ENCODE measurements around the gene HEXIM2.

HEXIM2 gene

DNA sequence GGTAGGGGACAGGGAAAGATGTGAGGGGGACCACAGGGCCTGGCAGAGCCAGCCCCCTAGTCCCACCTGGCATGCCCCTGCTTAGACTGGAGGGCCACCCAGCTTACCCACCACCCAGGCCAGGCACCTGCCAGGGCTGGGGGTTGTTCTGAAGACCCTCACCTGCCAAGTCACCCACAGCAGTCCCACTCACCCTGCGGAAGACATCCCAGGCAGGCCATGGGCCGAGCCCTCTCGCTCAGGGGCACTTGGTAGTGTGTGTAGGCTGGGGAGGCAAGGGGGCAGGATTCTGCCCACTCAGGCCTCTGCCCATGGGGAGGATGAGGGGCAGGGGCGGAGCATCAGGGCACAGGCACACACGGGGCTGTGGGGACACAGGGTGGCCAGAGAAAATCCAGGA is 33.3 kb upstream of the HEXIM2 start:
- DNase-seq = no peak

DNA sequence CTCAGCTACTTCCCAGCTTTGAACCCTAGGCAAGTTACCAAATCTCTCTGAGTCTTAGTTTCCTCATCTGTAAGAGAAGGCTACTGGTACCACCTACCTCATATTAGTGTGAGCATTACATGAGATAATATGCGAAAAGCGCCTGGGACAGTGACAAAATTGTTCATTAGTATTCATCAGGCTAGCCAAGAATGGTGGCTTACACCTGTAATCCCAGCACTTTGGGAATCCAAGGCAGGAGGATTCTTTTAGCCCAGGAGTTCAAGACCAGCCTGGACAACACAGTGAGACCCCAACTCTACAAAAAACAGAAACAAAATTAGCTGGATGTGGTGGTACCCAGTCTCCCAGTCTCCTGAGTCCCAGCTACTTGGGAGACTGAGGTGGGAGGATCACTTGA is 32.7 kb upstream of the HEXIM2 start:
- DNase-seq = no peak

DNA sequence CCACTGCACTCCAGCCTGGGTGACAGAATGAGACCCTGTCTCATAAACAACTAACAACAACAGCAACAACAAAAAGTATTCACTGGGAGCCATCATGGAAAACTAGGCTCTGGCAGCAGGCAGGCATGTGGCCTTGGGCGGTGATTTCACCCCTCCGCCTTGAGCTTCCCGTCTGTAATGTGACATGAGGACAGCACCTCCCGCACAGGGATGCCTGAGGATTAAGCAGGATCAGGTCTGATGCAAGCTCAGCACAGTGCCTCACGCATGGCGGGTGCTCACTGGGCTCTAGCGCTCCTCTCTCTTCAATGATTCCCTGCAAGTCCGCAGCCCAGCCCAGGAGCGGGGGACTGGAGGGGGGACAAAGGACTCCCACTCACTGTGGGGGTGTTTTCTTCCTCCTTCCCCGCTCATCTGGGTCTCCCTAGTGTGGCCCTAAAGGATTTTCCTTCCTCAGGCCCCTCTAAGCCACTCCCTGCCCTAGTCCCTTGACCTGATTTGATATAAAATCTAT is 32.2 kb upstream of the HEXIM2 start:
- no peak for DNase-seq

DNA sequence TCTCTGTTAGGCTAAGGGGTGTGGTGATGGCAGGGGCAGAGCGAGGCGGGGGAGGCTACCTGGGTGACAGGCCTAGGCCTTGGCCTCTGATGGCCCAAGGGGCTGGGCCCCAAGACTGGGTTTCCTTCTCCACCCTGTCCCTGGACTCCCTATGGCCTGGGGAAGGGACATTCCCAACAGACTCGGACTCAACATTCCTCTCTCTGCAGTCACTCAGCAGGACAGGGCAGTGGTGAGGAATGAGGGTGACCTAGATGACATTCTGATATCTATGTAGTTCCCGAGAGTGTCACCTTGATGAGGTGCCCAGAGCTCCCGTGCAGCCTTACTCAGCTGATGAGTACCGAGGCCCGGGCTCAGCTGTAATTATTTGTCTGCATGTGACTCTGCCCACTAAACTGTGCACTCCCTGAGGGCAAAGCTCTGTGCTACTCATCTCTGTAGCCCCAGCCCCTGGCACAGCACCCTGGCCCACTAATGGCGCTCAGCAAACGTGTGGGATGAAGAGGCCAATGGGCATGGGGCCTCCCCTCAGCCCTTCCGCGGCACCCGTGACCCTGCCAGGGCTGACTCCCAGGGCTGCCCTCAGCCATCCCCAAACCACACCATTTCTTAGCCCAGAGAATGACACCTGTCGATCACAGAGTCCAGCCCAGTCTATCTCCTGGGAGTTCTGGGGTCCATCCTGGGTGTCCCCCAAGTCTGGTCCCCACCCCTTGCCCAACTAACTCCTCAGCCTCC is 31.6 kb upstream of the HEXIM2 start:
- DNase-seq = no peak

DNA sequence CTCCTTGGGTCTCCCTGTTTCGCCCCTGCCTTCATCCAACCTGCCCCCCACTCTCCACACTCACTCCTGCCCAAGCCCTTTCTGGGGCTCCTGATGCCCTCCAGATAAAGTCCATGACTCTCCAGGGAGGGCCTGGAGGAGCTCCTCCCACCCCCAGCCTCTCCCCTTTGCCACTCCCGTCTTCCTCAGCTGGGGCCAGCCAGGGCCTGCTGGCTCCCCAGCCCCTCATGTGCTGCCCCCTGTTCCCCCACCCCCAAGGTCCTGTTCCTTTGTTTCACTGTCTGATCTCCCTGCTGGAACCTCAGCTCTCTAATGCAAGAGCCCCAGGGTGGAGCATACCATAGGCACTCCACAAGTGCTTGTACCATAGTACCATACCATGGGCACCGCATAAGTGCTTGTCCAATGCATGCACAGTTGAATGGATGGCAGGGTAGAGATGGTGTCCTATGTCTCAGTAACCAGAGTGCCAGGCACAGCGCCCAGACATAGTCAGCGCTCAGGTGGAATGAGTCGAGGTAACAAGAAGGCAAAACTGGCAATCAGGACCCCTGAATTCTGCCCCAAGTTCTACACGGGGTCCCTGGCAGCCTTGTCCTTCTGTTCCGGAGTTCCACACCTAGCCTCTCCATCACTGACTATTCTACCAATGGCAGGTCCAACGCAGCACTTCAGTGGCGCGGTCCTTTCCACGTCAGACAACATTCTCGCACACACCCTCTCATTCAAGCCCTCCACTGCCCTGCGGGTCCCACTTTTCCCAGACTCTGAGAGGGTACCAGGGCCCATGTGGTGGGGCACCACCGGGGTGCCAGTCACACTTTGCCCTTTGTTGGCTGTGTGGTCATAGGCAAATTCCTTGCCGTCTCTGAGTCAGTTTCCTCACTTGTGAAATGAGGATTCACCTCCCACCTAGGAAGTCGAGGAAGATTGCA is 30.7 kb upstream of the HEXIM2 start:
- no peak for DNase-seq

DNA sequence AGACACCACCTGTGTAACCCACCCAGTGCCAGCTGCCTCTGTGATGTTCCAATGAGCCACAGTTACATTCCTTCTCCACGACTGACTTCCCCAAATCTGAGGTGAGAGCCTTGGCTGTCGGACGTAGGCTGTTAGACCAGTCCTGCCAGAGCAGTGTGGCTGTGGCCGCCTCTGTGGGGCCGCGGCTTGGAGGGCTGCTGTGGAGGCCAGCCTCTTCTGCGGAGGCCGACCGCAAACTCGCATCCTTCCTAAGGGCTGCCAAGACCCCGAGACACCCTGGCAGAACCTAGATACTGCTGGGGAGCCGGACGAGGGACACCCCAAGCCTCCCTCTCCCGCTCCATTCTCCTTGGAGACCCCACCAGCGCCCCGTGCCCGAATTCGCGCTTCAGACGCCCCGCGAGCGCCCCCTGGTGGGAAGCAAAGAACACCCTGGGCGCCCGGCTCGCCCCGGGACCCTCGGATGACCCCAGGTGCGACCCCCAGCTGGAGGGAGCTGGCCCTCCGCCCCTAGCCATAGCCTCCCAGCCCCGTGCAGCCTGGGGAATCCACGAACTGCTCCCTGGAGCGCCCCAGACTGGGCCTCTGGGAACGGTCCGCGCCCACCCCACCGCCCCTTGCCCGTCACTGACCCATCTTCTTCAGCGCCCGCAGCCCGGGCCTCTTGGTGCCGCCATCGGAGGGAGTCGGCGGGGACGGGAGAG is 29.9 kb upstream of the HEXIM2 start:
- peak; percentile 34 for DNase-seq

DNA sequence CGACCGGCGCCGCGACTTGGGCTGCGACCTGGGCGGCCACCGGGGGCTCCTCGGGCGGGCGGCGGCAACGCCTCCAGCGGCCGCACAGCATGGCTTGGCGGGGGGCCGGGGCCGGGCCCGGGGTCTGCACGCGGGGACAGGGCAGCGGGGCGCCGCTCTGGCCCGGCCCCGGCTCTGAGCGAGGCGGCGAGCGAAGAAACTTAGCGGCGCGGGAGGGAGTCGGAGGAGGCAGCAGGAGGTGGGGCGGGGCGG is 29.4 kb upstream of the HEXIM2 start, which contains the start of gene PLCD3:
TSS of gene PLCD3 (minus strand) at position 196 of the 252 bp plus-strand sequence. CDS start at position 91, 105 bp downstream.
- DNase-seq = no peak

DNA sequence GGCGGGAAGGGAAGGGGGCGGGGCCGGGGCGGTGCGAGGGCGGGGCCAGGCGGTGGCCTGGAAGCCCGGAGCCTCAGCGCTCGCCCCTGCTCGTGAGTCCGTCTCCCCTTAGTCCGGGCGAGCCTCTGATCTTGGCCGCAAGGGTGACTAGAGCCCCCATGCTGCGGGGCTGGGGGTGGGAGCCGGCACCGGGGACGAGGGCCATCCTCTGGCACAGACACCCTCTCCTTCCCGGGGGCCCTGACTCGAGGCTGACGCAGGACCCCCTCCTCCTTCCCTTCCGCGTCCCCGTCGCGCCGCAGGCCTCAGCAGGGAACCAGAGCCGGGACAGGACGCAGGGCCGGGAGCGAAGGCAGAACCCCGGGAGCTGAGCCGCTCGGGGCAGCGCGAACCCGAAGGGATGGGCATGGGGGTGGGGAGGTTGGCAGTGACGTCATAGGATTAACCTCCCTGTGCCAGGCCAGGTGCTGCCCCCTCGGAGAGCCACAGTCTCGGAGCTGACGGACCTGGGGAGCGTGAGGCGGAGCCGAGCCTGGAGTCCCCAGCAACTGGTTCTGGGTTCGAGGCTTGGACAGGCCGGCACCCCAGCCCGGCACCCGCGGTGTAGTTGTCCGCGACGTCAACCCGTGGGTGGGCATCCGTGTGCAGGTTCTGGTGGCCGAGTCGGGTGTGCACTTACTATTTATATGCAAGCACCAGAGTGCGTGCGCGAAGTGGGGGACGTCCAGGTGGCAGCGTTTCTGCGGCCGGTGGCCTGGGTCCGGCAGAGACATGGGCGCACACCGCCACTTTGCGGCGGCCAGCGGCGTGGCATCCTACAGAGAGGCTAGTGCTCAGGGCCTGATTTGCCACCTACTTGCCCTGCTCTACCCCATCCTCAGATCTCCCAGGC is 28.9 kb upstream of the HEXIM2 start:
- peak; percentile 67 for DNase-seq

DNA sequence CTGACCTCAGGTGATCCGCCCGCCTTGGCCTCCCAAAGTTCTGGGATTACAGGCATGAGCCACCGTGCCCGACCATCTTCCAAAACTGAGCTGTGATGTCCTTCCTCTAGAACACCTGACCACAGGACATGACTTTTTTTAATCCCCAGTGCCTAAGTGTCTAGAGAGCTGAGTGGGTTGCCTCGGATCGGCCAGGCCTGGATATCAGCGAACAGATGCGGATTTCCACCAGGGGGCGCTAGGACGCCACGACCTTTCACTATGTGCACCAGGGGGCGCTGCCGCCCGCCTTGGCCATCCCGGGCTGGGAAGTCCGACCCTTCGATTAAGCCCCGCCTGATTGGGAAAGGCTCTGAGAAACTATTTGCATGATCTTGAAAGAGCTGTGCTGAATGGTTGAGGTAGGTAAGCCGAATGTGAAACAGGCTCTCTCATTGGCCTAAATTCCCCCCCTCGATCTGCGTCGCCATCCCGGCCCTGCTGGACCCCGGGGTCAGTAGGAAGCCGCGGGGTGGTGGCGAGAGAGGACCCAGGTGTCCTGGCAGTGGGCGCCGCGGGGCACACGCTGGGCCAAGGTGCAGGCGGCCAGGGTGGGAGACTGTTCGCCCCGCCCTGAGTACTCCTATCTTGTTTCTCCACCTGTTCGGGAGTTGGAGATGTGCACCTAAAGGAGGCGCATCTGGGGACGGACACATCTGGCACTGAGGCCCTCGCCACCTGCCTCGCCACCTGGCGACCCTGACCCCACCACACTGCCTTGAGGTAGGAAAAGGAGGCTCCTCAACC is 26.3 kb upstream of the HEXIM2 start, which contains the start of gene ACBD4:
TSS of gene ACBD4 (plus strand) at position 496 of the 786 bp plus-strand sequence. CDS start 458 bp downstream, outside the sequence.
- DNase-seq = peak; percentile 83

DNA sequence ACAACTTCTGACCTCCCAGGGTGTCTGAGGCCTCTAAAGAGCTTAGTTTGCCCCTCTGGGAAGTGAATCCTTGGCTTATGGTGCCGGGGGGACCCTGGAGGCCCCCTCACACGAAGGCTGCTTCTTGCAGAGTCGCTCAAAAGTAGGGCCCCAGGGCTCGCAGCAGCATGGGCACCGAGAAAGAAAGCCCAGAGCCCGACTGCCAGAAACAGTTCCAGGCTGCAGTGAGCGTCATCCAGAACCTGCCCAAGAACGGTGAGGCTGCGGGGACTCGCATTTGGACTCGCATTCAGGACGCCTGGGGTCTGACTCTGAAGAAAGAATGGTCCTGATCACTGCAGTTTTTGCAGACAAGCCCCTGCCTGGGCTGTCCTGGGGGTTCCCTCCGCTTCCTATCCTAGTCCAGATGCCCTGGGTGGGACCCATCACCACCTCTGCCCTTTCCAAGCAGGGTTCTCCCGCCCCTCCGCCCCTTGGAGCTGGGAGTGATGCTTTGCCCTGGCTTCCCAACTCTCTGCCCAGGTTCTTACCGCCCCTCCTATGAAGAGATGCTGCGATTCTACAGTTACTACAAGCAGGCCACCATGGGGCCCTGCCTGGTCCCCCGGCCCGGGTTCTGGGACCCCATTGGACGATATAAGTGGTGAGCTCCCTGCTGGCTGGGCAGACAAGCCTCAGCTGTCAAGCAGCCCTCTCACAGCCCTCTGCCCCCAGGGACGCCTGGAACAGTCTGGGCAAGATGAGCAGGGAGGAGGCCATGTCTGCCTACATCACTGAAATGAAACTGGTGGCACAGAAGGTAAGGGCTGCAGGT is 25.5 kb upstream of the HEXIM2 start:
- no peak for DNase-seq

DNA sequence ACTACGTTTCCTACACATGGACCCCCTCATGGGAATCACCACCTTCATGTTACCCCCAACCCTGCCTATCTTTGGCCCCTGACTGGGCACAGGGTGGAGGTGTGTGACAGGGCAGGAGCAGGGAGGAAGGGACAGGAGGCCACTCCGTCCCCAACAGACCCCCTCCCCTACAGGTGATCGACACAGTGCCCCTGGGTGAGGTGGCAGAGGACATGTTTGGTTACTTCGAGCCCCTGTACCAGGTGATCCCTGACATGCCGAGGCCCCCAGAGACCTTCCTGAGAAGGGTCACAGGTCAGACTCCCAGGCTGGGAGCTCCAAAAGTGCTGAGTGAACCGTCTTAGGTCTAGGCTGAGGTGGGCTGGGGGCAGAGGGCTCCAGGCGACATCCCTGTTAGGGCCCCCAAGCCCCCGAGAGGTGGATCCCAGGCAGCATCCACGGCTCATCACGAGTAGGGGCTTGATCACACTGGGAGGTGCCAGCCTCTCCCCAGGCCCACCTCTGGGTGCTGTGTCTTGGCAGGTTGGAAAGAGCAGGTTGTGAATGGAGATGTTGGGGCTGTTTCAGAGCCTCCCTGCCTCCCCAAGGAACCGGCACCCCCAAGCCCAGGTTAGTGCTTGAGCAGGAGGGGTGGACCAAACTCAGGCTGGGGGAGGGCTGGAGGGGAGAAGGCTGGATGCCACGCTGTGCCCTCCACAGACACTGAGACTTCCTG is 24.7 kb upstream of the HEXIM2 start:
- no peak for DNase-seq

DNA sequence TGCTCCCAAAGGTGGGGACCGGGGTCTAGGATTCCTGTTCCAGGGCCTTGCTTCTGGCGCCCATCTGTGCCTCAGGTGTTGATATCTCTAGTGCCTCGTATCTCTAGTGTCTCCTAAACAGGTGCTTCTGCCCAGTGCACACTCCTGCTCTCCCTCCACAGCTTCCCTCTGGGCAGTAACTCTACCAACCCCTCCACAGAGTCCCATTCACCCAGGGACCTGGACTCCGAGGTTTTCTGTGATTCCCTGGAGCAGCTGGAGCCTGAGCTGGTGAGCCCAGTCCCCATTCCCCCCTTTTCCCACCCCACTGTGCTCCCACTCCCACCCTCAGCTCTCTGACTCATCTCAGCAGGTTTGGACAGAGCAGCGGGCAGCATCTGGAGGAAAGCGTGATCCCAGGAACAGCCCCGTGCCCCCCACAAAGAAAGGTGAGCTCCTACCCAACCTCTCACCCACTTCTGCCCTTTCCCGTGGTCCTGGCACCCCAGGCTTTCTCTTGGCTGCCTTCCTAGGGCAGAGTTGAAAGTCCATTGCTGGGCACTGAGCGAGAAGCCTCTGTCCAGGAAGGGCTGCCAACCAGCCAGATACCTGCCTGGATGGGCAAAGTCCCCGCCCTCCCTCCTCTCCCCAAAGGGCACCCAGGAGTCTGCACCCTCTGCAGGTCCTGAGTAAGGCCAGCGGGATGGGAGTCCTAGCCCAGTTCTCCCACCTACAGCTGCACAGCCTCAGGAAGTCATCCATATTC is 23.9 kb upstream of the HEXIM2 start:
- no peak for DNase-seq

DNA sequence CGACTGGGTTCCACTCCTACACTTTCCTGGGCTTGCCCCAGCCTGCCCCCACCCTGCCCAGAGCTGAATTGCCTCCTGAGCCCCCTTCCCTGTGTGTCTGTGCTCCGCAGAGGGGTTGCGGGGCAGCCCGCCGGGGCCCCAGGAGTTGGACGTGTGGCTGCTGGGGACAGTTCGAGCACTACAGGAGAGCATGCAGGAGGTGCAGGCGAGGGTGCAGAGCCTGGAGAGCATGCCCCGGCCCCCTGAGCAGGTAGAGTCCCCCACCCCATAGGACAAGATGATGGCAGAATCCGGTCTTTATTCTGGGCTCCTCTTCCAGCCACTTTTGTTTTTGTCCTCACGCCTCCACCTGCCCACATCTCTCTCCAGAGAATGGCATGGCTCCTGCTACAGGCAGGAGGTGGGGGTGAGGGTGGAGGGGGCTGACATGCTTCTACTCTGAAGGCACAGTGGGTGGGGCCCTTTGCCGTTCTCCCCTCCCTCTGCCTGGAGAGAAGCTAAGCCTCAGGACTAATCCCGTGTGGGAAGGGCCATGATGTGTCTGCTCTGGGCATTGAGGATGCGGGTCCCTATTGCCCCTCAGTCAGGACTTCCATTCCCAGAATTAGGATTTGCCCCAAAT is 22.7 kb upstream of the HEXIM2 start:
- peak; percentile 38 for DNase-seq

DNA sequence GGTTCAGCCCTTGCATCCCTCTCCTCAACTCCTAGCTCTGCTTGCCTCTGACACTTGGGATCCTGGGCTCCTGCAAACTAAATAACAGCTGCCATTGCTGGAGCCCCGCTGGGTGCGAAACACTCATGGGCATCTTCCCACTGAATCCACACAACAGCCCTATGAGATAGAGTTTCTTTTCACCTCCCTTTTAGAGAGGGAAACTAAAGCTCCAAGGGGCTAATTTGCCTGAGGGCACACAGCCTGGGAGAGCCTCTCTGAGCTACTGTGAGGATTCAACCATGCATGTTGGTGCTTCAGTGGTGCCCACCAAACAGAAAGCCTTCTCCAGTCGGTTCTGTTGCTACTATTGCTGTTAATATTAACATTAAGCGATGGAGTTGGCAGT is 22.1 kb upstream of the HEXIM2 start:
- peak; percentile 38 for DNase-seq

DNA sequence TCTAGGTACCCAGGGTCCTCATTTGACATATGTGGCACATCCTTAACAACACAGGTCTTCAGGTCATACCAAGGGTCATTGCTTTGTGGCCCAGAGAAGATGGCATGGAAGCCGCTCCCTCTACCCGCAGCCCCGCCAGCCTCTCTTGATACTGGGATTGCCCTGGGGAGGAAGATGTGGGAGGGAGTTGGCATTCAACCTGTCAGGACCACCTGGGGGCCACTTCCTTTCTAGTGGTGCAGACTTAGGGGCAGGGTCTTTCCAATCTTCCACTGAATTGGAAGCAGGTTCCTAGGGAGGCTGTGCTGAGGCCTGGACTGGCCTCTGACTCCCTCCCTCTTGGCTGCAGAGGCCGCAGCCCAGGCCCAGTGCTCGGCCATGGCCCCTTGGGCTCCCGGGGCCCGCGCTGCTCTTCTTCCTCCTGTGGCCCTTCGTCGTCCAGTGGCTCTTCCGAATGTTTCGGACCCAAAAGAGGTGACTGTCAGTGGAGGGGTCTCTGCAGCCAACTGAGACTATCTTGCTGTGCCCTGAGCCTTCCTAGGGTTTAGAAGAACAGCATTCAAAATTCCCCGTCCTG is 18.5 kb upstream of the HEXIM2 start:
- DNase-seq = no peak

DNA sequence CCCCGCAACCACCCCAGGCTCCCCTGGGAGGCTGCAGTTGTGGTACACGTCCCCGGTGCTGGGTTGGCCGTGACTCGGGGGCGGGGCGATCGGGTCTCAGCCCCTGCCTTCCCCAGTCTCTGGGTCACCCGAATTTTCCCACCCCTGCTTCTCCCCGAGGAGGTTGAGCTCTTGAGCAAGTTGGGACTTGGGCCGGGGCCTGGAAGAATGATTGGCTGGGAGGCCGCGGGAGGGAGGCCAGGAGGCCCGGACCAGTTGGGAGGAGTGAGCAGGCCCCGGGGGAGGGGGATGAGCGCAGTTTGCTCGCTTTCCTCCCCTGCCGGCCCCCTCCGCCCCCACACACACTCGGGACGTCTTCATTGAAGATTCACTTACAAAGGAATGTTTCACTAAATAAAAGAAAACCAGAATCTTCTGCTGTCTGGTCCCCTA is 17.9 kb upstream of the HEXIM2 start:
- DNase-seq = no peak

DNA sequence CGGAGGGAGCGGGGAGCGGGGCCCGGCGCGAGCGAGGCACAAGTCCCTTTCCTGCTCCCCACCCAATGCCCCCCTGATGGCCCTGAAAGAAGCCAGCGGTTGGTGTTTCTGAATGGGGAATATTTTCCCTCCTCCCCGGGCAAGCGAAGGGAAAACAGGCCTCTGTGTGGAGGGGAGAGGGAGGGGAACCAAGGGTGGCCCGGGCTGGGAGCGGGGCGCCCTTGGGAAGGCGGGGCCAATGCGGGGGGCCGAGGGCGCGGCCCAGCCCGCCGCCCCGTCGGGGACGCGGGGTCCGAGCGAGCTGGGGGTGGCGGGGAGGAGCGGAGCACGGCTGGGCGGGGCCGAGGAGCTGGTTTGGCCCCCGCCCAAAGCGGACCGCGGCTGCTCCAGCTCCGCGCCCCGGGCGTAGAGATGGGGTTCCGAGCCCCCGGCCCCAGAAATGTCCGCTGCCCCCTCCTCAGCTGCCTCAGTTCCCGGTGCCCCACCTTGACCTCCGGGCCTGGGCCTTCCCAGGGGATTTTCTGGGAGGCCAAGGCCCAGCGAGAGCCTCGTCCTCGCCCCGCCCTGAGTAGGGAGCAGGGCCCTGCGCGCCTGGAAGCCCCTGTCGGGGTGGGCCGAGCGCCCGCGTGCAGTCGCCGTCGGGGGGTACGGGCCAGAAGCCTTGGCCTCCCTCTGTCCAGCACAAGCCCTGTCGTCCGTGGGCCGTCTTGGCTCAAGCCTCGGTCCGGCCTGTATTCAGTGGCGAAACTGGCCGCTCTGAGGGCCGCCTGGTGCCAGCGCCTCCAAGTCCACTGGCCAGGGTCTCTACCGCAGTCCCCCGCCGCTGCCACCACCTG is 17.3 kb upstream of the HEXIM2 start:
- DNase-seq = no peak
